GM19463 (cell line): Measurements from ENCODE around the gene FAM186B.

Experiments
- ATAC-seq: cut with Tn5 transposase; IDR thresholded peaks from one replicate; pipeline ENCODE4 v1.9.1; 2021; ENCODE audit warnings: mild to moderate bottlenecking, moderate library complexity; ENCODE audit not compliant: unreplicated experiment

Gene FAM186B

GRCh38 chr12:49568442-49569162 is 36.8 kb downstream of the FAM186B start:
- ATAC-seq, result peak; percentile 17

GRCh38 chr12:49567611-49568441 is 37.6 kb downstream of the FAM186B start, which contains the start of gene MCRS1:
TSS of gene MCRS1 (minus strand) at chr12:49568142. CDS start at chr12:49566731, 1,411 bp downstream.
- ATAC-seq, result peak; percentile 87

- ATAC-seq, result no peak
Observed at GRCh38 chr12:49567302-49567610, 38.2 kb downstream of the FAM186B start.

- no peak for ATAC-seq
Observed at GRCh38 chr12:49566361-49566760, 39.1 kb downstream of the FAM186B start.

GRCh38 chr12:49565406-49566265 is 39.8 kb downstream of the FAM186B start:
- ATAC-seq, result no peak

GRCh38 chr12:49564686-49565405 is 40.6 kb downstream of the FAM186B start:
- ATAC-seq, result no peak

- no peak for ATAC-seq
Observed at GRCh38 chr12:49563951-49564685, 41.3 kb downstream of the FAM186B start.

GRCh38 chr12:49562831-49563230 is 42.6 kb downstream of the FAM186B start:
- no peak for ATAC-seq

GRCh38 chr12:49562233-49562632 is 43.2 kb downstream of the FAM186B start:
- ATAC-seq, result no peak

GRCh38 chr12:49560695-49561094 is 44.7 kb downstream of the FAM186B start:
- ATAC-seq, result no peak

GRCh38 chr12:49559011-49559675 is 46.3 kb downstream of the FAM186B start:
- ATAC-seq, result no peak

GRCh38 chr12:49558526-49558925 is 46.9 kb downstream of the FAM186B start:
- ATAC-seq, result no peak

GRCh38 chr12:49557917-49558215 is 47.6 kb downstream of the FAM186B start:
- no peak for ATAC-seq

- ATAC-seq, result no peak
Observed at GRCh38 chr12:49557187-49557916, 48.1 kb downstream of the FAM186B start.

- no peak for ATAC-seq
Observed at GRCh38 chr12:49556391-49557186, 48.9 kb downstream of the FAM186B start.

GRCh38 chr12:49555631-49556390 is 49.6 kb downstream of the FAM186B start:
- ATAC-seq, result no peak

- ATAC-seq, result no peak
Observed at GRCh38 chr12:49554266-49554665, 51.2 kb downstream of the FAM186B start.
